Measurements from ENCODE around the gene PLEKHA5.

PLEKHA5 gene

DNA sequence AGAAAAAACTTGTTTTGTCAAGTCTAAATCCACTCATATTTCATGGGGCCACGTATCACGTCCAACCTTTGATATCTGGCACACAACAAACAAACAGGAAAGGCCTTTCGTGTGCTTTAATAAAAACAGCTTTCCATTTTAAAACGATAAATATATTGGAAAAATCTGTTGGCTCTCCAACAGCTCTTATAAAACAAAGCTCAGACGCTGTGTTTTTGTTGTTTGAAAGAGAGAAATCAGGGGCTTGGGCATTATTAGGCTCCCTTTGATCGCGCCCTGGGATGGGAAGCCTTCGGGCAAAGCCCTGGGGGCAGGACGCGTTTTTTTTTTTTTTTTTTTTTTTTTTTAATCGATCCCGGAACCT, 429 bp upstream of the PLEKHA5 start:
- H3K9me3 ChIP-seq (ENCODE audit: insufficient read depth, low read length): peaks cover 24% of the 10 kb centered on the region; the same call in 1 of the 2 replicates
- TF ChIP-seq EZH2phosphoT487 (IDR thresholded peaks at IDR 0.05; ENCODE audit: low read depth): no peak
- TF ChIP-seq, protein P1, sequence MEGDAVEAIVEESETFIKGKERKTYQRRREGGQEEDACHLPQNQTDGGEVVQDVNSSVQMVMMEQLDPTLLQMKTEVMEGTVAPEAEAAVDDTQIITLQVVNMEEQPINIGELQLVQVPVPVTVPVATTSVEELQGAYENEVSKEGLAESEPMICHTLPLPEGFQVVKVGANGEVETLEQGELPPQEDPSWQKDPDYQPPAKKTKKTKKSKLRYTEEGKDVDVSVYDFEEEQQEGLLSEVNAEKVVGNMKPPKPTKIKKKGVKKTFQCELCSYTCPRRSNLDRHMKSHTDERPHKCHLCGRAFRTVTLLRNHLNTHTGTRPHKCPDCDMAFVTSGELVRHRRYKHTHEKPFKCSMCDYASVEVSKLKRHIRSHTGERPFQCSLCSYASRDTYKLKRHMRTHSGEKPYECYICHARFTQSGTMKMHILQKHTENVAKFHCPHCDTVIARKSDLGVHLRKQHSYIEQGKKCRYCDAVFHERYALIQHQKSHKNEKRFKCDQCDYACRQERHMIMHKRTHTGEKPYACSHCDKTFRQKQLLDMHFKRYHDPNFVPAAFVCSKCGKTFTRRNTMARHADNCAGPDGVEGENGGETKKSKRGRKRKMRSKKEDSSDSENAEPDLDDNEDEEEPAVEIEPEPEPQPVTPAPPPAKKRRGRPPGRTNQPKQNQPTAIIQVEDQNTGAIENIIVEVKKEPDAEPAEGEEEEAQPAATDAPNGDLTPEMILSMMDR (IDR thresholded peaks at IDR 0.05; ENCODE audit: low read depth, low read length): no peak
- peaks cover 6% of the 10 kb centered on the region for H3K4me1 ChIP-seq (ENCODE audit: low read length)
- H3K27me3 ChIP-seq (ENCODE audit: low read depth, low read length): no peaks in the 10 kb centered on the region
- H3K27ac ChIP-seq (ENCODE audit: low read length): no peak overlapping the region
- H3K79me2 ChIP-seq (ENCODE audit: low read length): no peaks in the 10 kb centered on the region
- H2AFZ ChIP-seq (ENCODE audit: low read depth, low read length): no peak overlapping the region
- H3K9ac ChIP-seq (ENCODE audit: low read length): no peak overlapping the region
- no peaks in the 10 kb centered on the region for H3K36me3 ChIP-seq (replicated peaks; ENCODE audit: low read depth, low read length)
- no peaks in the 10 kb centered on the region for H4K20me1 ChIP-seq (ENCODE audit: insufficient read depth, low read length)
- no peak overlapping the region for H3K4me2 ChIP-seq (ENCODE audit: low read length)
- H3K4me3 ChIP-seq (ENCODE audit: low read length): no peak overlapping the region

GRCh38 chr12:19130224-19131024, 891 bp downstream of the PLEKHA5 start:
- H3K79me2 ChIP-seq (ENCODE audit: low read length): no peaks in the 10 kb centered on the region
- peaks cover 24% of the 10 kb centered on the region; the same call in 1 of the 2 replicates for H3K9me3 ChIP-seq (ENCODE audit: insufficient read depth, low read length)
- no peaks in the 10 kb centered on the region for H4K20me1 ChIP-seq (ENCODE audit: insufficient read depth, low read length)
- no peak overlapping the region for H2AFZ ChIP-seq (ENCODE audit: low read depth, low read length)
- TF ChIP-seq, protein P1 (IDR thresholded peaks at IDR 0.05; ENCODE audit: low read depth, low read length): no peak
- no peak overlapping the region for H3K4me2 ChIP-seq (ENCODE audit: low read length)
- no peak overlapping the region for H3K4me3 ChIP-seq (ENCODE audit: low read length)
- H3K4me1 ChIP-seq (ENCODE audit: low read length): peaks cover under 1% of the 10 kb centered on the region
- no peaks in the 10 kb centered on the region for H3K36me3 ChIP-seq (replicated peaks; ENCODE audit: low read depth, low read length)
- H3K27ac ChIP-seq (ENCODE audit: low read length): no peak overlapping the region
- H3K9ac ChIP-seq (ENCODE audit: low read length): no peak overlapping the region
- H3K27me3 ChIP-seq (ENCODE audit: low read depth, low read length): no peaks in the 10 kb centered on the region

GRCh38 chr12:19131025-19131444, 1.5 kb downstream of the PLEKHA5 start:
- H3K27me3 ChIP-seq (ENCODE audit: low read depth, low read length): no peaks in the 10 kb centered on the region
- H2AFZ ChIP-seq (ENCODE audit: low read depth, low read length): no peak overlapping the region
- no peak for TF ChIP-seq EZH2phosphoT487 (IDR thresholded peaks at IDR 0.05; ENCODE audit: low read depth)
- TF ChIP-seq, protein P1 (IDR thresholded peaks at IDR 0.05; ENCODE audit: low read depth, low read length): no peak
- H3K4me2 ChIP-seq (ENCODE audit: low read length): no peak overlapping the region
- no peaks in the 10 kb centered on the region for H3K36me3 ChIP-seq (replicated peaks; ENCODE audit: low read depth, low read length)
- H3K9ac ChIP-seq (ENCODE audit: low read length): no peak overlapping the region
- no peaks in the 10 kb centered on the region for H4K20me1 ChIP-seq (ENCODE audit: insufficient read depth, low read length)
- H3K27ac ChIP-seq (ENCODE audit: low read length): no peak overlapping the region
- peaks cover 24% of the 10 kb centered on the region; the same call in 1 of the 2 replicates for H3K9me3 ChIP-seq (ENCODE audit: insufficient read depth, low read length)
- no peak overlapping the region for H3K4me3 ChIP-seq (ENCODE audit: low read length)
- H3K79me2 ChIP-seq (ENCODE audit: low read length): no peaks in the 10 kb centered on the region
- no peaks in the 10 kb centered on the region for H3K4me1 ChIP-seq (ENCODE audit: low read length)

DNA sequence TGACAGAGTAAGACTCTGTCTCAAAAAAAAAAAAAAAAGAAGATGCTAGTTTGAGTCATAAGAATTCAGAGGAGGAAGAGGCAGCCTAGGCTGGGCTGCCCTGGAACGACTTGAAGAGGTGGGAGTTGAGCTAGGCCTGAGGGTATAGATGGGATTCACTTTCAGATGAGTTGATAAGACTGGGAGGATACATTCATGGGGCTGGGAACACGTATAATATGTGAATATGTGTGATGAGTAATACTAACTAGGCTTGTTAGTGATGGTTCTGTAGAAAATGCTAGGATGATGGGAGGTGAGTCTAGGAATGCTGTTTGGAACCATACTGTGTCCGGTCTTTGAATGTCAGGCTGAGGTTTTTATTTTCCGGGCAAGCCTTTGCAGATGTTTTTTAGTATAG, 9.0 kb downstream of the PLEKHA5 start:
- no peak overlapping the region for H3K4me2 ChIP-seq (ENCODE audit: low read length)
- H3K36me3 ChIP-seq (replicated peaks; ENCODE audit: low read depth, low read length): no peaks in the 10 kb centered on the region
- H3K4me1 ChIP-seq (ENCODE audit: low read length): no peaks in the 10 kb centered on the region
- no peaks in the 10 kb centered on the region for H4K20me1 ChIP-seq (ENCODE audit: insufficient read depth, low read length)
- H3K27ac ChIP-seq (ENCODE audit: low read length): no peak overlapping the region
- TF ChIP-seq EZH2phosphoT487 (IDR thresholded peaks at IDR 0.05; ENCODE audit: low read depth): no peak
- TF ChIP-seq, protein P1 (IDR thresholded peaks at IDR 0.05; ENCODE audit: low read depth, low read length): no peak
- H3K9ac ChIP-seq (ENCODE audit: low read length): no peak overlapping the region
- no peak overlapping the region for H2AFZ ChIP-seq (ENCODE audit: low read depth, low read length)
- H3K27me3 ChIP-seq (ENCODE audit: low read depth, low read length): no peaks in the 10 kb centered on the region
- H3K79me2 ChIP-seq (ENCODE audit: low read length): no peaks in the 10 kb centered on the region
- no peaks in the 10 kb centered on the region for H3K9me3 ChIP-seq (ENCODE audit: insufficient read depth, low read length)
- no peak overlapping the region for H3K4me3 ChIP-seq (ENCODE audit: low read length)

Data from OCI-LY3 (cell line).